GM18861 (cell line): ENCODE data around the gene ERBB2.
A peak's percentile ranks its signal among the peaks of the same experiment; 100 is the strongest.
"Not testable (repeated sequence)": the region's sequence is repeated elsewhere in the genome, so short reads cannot be mapped to it uniquely, and the experiment has no call there.

Experiments
- ATAC-seq: cut with Tn5 transposase; IDR thresholded peaks from one replicate; pipeline ENCODE4 v1.9.1; 2021; ENCODE audit not compliant: unreplicated experiment

The ERBB2 gene

GRCh38 chr17:39677542-39678339 is 22.1 kb upstream of the ERBB2 start:
- no peak for ATAC-seq

GRCh38 chr17:39678340-39679116 is 21.3 kb upstream of the ERBB2 start:
- no peak for ATAC-seq

DNA sequence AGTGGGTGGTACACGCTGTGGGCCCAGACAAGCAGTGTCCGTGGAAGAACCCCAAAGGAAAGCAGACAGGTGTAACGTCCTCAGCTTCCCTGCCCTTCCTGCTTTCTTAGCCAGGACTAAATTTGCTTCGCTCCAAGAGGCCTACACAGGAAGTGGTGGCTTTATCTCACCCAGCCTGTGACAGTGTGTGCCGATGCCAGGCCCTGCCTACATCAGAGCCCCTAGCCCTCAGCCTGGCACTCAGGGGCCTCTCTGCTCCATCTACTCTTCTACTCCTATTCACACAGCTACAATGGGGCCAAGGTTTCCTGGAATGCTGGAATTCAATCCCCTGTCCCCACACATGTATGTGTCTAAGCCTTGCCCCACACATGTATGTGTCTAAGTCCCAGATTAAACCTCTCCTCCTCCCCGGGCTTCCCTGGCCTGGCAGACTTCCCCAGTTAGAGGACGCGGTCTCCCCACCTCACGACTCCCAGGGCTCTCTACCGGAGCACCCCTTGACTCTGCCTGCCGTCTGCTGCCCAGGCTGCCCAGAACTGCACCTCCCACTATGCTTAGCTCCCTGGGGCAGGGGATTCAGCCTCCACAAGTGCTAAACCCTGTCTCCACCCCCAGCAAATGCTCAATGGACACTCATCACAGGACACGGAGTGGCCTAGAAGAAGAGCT is 20.2 kb upstream of the ERBB2 start:
- no peak for ATAC-seq

DNA sequence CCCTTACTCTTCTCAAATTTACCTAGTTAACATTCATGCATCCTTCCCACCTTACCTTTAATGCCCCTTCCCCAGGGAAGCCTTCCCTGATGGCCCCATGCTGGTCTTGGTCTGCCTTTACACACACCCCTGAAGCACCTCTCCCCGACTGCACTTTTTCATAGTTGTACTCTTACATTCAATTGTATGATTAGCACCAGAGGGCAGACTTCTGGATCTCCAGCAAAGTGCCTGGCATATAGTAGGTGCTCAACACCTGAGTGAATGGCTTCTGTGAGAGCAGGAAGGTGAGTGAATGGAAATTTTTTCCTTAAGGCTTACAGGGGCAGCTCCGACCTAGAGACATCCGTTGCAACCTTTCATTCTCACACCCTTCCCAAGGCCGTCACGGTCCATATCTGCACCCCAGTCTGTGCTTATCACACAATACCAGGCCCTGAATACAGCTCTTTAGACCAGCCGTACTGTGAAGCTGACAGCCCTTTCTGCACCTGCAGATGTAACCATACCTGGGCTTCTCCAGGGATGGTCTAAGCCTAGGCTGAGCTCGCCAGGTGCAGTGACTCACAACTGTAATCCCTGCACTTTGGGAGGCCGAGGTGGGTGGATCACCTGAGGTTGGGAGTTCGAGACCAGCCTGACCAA is 16.4 kb upstream of the ERBB2 start:
- ATAC-seq = no peak

DNA sequence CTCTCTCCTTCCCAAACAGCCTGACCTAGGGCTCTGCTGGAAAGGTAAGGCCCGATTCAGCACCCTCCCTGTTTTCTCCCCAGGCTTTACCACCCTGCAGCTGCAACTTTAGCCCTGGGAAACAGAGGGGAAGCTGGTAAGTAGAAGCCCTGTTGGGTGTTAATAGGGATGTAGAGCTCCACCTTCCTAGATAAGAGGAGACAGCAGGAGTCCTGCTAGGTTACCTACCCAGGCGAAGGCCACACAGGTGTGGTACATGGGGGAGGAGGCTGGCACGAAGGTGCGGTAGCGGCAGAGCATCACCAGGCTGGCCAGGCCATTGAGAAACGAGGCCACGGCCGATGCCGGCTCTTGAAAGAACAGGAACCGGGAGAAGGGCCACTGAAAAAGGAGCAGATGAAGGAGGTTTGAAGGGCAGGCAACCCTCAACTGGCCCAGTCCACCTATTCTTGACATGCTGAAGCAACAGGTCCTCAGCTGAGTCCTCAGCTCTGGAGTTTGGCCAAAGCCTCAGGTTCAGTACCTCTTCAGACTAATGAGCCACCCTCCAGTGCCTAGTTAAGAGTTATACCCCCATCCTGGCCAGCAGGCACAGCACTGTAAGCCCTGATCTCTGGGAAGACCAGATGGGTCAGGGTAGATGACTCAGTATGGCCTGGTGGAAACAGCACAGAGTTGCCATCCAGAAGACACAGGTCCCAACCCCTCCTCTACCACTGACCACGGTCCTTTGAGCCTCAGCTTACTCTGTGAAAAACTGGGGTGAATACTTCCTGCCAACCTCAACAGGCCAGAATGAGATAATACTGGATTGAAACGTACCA is 15.3 kb upstream of the ERBB2 start:
- ATAC-seq = no peak

DNA sequence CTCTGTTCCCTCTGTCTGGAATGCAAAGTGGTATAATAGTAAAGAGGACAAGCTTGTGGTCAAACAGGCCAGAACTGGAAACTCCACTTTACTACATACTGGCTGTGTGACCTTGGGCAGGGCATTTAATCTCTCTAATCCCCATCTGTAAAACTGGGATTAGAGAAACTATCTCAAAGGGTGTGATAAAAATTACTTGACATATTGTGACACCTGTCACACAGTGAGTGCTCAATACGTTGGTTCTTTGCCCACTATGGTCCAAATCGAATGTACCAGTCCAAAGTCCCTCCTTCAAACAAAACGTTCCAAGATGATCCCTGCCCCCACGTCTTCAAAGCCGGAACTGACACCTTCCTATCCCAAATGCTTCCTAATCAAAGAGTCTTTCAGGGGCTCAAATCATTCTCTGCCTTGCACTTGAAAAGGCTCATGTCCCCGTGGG is 12.7 kb upstream of the ERBB2 start:
- ATAC-seq = no peak

DNA sequence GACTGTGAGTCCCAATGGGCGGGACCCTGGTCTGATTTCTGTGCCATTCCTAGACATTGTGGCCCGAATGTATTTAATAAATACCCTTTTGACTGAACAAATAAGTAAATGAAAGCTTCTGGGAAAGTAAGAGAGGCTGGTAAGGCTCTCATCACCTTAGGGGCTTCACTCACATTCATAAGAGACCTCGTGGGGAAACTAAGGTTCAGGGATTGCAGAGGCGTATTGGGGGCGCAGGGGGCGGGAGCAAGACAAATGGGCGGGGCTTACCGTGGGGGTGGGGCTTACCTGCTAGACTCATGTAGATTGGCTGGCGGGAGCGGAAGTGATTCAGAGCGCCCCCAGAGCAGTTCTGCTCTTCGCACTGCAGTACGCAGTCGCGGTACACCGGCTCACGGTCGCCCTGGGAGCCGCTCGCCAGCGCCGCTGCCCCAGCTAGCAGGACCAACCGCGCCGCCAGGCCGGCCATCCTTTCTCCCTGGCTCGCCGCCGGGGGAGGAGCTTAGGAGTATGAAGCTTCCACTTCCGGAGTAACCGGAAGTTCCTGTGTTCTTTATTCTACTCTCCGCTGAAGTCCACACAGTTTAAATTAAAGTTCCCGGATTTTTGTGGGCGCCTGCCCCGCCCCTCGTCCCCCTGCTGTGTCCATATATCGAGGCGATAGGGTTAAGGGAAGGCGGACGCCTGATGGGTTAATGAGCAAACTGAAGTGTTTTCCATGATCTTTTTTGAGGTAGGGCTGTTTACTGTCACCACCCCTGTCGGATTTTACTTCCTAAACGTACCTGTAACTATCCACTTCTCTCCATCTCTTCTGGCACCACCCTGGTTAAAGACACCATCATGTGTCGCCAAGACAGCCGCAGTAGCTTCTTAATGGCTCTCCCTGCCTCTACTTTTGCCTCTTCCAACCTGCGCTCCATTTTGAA is 12.1 kb upstream of the ERBB2 start, which contains the start of gene PGAP3:
Gene PGAP3 (minus strand): TSS at position 512 of the 929 bp plus-strand sequence. CDS start 43 bp downstream, at position 469.
- ATAC-seq = peak; percentile 85

DNA sequence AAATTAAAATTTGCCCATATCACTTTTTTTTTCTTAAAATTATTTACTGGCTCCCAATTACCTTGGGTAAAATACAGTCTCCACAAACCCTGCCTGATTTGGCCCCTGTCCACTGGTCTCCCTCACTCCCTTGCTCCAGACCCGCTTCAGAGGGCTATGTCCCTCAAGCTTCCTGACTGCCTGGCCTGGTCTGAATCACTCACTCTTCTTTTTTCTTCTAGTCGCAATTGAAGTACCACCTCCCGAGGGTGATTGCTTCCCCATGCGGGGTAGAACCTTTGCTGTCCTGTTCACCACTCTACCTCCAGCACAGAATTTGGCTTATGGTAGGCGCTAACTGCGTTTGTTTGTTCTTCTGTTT is 11.4 kb upstream of the ERBB2 start:
- ATAC-seq = no peak

- no peak for ATAC-seq
Measured at GRCh38 chr17:39688945-39689344, 10.9 kb upstream of the ERBB2 start.

DNA sequence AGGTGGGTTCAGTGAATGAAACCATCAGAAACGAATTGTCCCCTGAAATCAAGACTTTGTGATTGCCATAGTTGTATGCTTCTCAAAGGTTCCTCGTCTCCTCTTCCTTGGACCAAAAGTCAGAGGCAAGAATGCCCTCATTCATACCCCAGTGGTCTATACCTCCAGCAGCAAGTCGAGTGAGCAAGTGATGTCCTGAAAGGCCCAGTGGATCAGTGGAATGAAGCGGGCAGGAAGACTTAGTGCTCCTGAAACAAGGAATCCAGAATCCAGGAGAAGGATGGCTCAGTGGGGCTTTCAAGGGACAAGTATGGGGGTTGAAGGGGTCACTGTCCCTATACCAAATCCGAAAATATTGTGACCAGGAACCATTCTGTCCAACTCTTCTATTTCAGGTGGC is 5.3 kb upstream of the ERBB2 start:
- ATAC-seq = no peak

DNA sequence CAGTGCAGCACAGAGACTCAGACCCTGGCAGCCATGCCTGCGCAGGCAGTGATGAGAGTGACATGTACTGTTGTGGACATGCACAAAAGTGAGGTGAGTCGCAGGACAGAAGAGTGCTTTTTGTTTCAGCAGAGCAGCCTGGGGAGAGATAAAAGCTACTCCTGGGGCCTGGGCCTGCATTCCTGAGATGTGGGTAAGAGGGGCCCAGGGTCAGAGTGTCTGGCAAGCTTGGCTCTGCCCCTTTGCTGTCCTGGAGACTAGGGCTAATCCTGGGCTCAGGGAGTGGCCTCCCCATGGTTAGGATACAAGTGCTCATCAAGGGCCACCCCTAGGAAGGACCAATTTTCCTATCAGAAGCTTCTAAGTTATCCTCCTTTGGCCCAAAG is 4.8 kb upstream of the ERBB2 start:
- ATAC-seq = no peak

- ATAC-seq = no peak
Measured at GRCh38 chr17:39696731-39697130, 3.1 kb upstream of the ERBB2 start.

DNA sequence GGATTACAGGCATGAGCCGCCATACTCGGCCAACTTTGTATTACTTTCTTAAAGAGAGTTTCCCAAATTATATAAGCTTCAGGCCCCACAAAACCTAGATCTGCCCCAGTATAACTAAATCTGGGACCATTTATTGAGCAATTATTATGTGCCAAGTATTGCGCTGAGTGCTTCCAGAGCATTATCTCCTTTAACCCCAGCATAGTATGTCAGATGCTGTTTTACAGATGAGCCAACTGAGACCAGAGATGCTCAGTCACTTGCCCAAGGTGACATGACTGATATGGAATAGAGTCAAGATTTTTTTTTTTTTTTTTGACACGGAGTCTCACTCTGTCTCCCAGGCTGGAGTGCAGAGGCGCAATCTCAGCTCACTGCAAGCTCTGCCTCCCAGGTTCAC is 1.9 kb upstream of the ERBB2 start:
- ATAC-seq = no peak

- ATAC-seq = not testable (repeated sequence)
Measured at GRCh38 chr17:39699157-39699817, 577 bp upstream of the ERBB2 start.

GRCh38 chr17:39700148-39700987 is 504 bp downstream of the ERBB2 start:
- ATAC-seq = no peak

GRCh38 chr17:39701012-39701783 is 1.3 kb downstream of the ERBB2 start:
- no peak for ATAC-seq

DNA sequence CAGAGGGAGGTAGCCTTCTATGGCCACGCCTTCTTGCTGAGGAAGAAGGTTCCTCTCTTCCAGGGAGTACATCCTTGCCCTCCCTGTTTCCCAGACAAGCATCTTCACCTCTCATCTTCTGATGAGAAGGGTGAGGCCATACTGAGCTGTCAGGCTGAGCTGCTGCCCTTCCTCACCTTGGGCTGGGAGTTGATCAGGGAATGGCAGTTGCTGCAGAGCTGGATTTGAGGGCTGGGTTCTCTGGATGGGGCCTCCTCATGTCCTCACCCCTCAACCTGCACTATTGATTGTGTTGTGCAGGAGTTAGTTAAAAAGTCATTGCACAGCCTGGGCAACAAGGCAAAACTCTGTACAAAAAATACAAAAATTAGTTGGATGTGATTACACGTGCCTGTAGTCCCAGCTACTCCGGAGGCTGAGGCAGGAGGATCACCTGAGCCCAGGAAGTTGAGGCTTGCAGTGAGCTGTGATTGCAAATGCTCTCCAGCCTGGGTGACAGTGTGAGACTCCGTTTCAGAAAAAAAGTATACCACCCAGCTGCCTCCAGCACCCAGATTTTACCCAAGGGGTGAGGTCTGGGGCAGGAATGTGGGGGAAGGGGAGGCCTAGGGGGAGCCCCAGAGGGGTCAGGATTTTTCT is 2.0 kb downstream of the ERBB2 start:
- no peak for ATAC-seq
